DOHH2 (cell line): ENCODE results near the gene BZW1.

Experiments used
- H3F3A ChIP-seq: fragments of 200-600 bp; sonication (generic), shearing (Covaris generic); 2 replicates; pipeline ENCODE4 v1.6.0; 2016; ENCODE audit warnings: antibody characterized with exemption, mild to moderate bottlenecking; ENCODE audit not compliant: control insufficient read depth, insufficient read depth
- H3K27ac ChIP-seq: fragments of 200-600 bp; sonication (generic); 2 replicates; pipeline ENCODE4 v1.5.1; 2014; ENCODE audit warnings: low read depth, mild to moderate bottlenecking, low read length, moderate library complexity
- H3K27me3 ChIP-seq: fragments of 200-600 bp; sonication (generic); 2 replicates; pipeline ENCODE4 v1.6.1; 2014; ENCODE audit warnings: mild to moderate bottlenecking, low read length, mixed read lengths; ENCODE audit not compliant: control insufficient read depth
- H3K36me3 ChIP-seq: fragments of 200-600 bp; sonication (generic); 2 replicates; pipeline ENCODE4 v1.6.1; 2014; ENCODE audit warnings: mild to moderate bottlenecking, low read length, moderate library complexity, mixed read lengths; ENCODE audit not compliant: control insufficient read depth
- H3K4me1 ChIP-seq: fragments of 200-600 bp; sonication (generic); 2 replicates; pipeline ENCODE4 v1.6.1; 2014; ENCODE audit warnings: mild to moderate bottlenecking, low read length, mixed read lengths; ENCODE audit not compliant: control insufficient read depth
- H3K4me2 ChIP-seq: fragments of 200-600 bp; sonication (generic); 2 replicates; pipeline ENCODE4 v1.6.0; 2014; ENCODE audit warnings: mild to moderate bottlenecking, low read length, moderate library complexity
- H3K4me3 ChIP-seq: fragments of 200-600 bp; sonication (generic); 2 replicates; pipeline ENCODE4 v1.5.1; 2014; ENCODE audit warnings: mild to moderate bottlenecking, low read length, mixed read lengths
- H3K79me2 ChIP-seq: fragments of 200-600 bp; sonication (generic); 2 replicates; pipeline ENCODE4 v1.6.1; 2014; ENCODE audit warnings: mild to moderate bottlenecking, low read length, mixed read lengths; ENCODE audit not compliant: control insufficient read depth
- H3K9me2 ChIP-seq: fragments of 200-600 bp; sonication (generic); replicated peaks from 2 replicates; pipeline ENCODE4 v1.6.1; 2014; ENCODE audit warnings: mild to moderate bottlenecking, low read length, mixed read lengths; ENCODE audit not compliant: control insufficient read depth
- H3K9me3 ChIP-seq: fragments of 200-600 bp; sonication (generic); 2 replicates; pipeline ENCODE4 v1.6.1; 2014; ENCODE audit warnings: antibody characterized with exemption, low read length, mixed read lengths; ENCODE audit not compliant: control insufficient read depth, insufficient read depth
- H4K20me1 ChIP-seq: fragments of 200-600 bp; sonication (generic); 2 replicates; pipeline ENCODE4 v1.6.0; 2014; ENCODE audit warnings: low read depth, mild to moderate bottlenecking, antibody characterized with exemption, low read length, moderate library complexity; ENCODE audit not compliant: control insufficient read depth, insufficient read depth
- EZH2phosphoT487 ChIP-seq: fragments of 200-600 bp; sonication (generic); IDR thresholded peaks from 2 replicates; pipeline ENCODE4 v1.6.1; 2017; ENCODE audit warnings: borderline replicate concordance, mild to moderate bottlenecking, antibody characterized with exemption, low read length, moderate library complexity, mixed read lengths
- TF ChIP-seq, protein P1 (sequence below): fragments of 200-600 bp; sonication (generic); IDR thresholded peaks from one replicate; pipeline ENCODE4 v1.5.1; 2014; ENCODE audit warnings: antibody characterized with exemption, mild to moderate bottlenecking, low read depth, low read length; ENCODE audit not compliant: poor library complexity, severe bottlenecking

BZW1 gene

DNA sequence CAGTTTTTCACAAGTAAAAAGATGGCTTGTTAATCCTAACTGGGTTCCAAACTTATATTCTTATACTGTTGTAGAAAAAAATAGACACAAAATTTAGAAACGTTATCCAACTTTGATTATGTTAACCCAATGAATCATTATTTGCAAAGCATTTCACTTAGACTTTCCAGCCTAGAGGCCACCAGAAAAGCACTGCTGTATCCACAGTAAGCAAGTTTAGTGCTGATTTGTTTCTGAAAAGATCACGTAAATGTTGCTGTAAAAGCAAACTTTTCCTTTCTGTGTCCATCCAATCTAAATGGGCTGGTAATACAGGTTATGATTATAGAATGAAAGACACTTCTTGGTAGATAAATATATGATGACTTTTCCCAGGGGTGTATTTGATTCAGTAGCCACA lies 17.6 kb upstream of the BZW1 start:
- no peaks in the 10 kb centered on the region for H3K4me1 ChIP-seq
- H4K20me1 ChIP-seq: no peaks in the 10 kb centered on the region
- no peaks in the 10 kb centered on the region for H3F3A ChIP-seq
- no peaks in the 10 kb centered on the region for H3K9me3 ChIP-seq
- peaks cover 11% of the 10 kb centered on the region; the same call in 1 of the 2 replicates for H3K27me3 ChIP-seq
- no peaks in the 10 kb centered on the region for H3K9me2 ChIP-seq
- no peak for TF ChIP-seq EZH2phosphoT487
- TF ChIP-seq, protein P1, sequence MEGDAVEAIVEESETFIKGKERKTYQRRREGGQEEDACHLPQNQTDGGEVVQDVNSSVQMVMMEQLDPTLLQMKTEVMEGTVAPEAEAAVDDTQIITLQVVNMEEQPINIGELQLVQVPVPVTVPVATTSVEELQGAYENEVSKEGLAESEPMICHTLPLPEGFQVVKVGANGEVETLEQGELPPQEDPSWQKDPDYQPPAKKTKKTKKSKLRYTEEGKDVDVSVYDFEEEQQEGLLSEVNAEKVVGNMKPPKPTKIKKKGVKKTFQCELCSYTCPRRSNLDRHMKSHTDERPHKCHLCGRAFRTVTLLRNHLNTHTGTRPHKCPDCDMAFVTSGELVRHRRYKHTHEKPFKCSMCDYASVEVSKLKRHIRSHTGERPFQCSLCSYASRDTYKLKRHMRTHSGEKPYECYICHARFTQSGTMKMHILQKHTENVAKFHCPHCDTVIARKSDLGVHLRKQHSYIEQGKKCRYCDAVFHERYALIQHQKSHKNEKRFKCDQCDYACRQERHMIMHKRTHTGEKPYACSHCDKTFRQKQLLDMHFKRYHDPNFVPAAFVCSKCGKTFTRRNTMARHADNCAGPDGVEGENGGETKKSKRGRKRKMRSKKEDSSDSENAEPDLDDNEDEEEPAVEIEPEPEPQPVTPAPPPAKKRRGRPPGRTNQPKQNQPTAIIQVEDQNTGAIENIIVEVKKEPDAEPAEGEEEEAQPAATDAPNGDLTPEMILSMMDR: no peak
- no peaks in the 10 kb centered on the region for H3K79me2 ChIP-seq
- no peak overlapping the region for H3K4me3 ChIP-seq
- H3K27ac ChIP-seq: no peak overlapping the region
- H3K36me3 ChIP-seq: no peaks in the 10 kb centered on the region
- H3K4me2 ChIP-seq: no peak overlapping the region

DNA sequence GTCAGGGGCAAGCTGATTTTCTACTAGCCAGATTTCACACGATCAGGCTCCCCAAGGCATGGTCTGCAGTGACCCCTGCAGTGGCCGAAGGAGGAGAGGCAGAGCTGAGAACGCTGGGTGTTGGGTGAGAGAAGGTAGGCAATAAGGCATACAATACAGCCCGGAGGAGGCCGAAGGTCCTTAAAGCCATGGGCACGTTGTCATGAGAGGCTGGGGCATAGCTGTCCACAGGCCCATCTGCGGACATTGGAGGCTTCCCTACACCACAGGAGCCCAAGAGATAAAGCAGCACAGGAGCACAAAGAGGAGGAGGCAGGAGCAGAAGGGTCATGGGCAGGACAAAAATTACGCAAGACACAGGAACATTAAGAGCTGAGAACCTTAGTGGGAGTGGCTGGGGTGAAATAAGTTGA lies 16.7 kb upstream of the BZW1 start:
- Histone ChIP-seq H3F3A (no peaks in the 10 kb centered on the region), H3K27me3 (peaks cover 11% of the 10 kb centered on the region; the same call in 1 of the 2 replicates), H3K9me3 (no peaks in the 10 kb centered on the region), H3K4me1 (no peaks in the 10 kb centered on the region), H3K36me3 (no peaks in the 10 kb centered on the region), H3K79me2 (no peaks in the 10 kb centered on the region), H4K20me1 (no peaks in the 10 kb centered on the region), H3K9me2 (no peaks in the 10 kb centered on the region), H3K4me2 (no peak overlapping the region), H3K27ac (no peak overlapping the region), H3K4me3 (no peak overlapping the region)
- TF ChIP-seq, protein P1: no peak
- TF ChIP-seq EZH2phosphoT487: no peak

DNA sequence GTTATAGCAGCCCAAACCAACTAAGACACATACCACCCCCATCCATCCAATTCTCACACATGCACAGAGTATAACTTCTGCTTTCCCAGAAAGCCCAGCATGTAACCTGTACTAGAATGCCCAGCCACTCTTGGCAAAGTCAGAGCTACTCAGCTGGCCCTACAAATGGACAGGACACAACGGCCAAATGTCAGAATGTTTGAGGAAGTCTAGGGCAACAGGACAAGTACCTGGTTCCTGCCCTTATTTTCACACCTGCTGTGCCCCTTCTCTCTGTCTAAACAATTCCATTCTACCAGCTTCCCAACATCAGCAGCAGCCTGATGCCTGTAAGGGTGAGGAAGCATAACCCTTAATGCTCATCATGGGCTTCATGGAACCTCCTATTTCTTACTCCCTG lies 15.1 kb upstream of the BZW1 start:
- Histone ChIP-seq H3K27ac (no peak overlapping the region), H3K4me2 (no peak overlapping the region), H3K27me3 (0 out of 2 replicates have a peak, but pooled peaks cover 2% of the 10 kb centered on the region), H3F3A (no peaks in the 10 kb centered on the region), H3K9me3 (no peaks in the 10 kb centered on the region), H3K79me2 (no peaks in the 10 kb centered on the region), H4K20me1 (no peaks in the 10 kb centered on the region), H3K4me3 (no peak overlapping the region), H3K9me2 (no peaks in the 10 kb centered on the region), H3K36me3 (no peaks in the 10 kb centered on the region), H3K4me1 (no peaks in the 10 kb centered on the region)
- TF ChIP-seq, protein P1: no peak
- no peak for TF ChIP-seq EZH2phosphoT487
